Omental fat pad (tissue), 4 donors: ENCODE results near the gene NELL1. TPM values are rescaled to one million over a fixed set of nuclear protein-coding genes. Genes with fewer than 3 reads are reported as not detected.

Experiments used
- ATAC-seq: fragments of 150-250 bp; one replicate; pipeline ENCODE4 v1.9.1; 2016; ENCODE audit warnings: mild to moderate bottlenecking, moderate library complexity; ENCODE audit not compliant: low FRiP score
- DNase-seq: peaks from one replicate; pipeline ENCODE4 v3.0.0-alpha.2; 2019; ENCODE audit warnings: low spot score
- CTCF ChIP-seq, 3 donors: fragments of 450-650 bp; IDR thresholded peaks; one replicate each; pipeline ENCODE4 v1.5.1; 2016 to 2017; ENCODE audit warnings: antibody characterized with exemption in 3 of 3, mild to moderate bottlenecking in 3 of 3, moderate library complexity in 2 of 3
- total RNA-seq, 4 donors: library from RNA; depleted of rRNA; stranded (reverse); fragments of >200 nt; gene quantifications; one replicate each; pipeline ENCODE4 v1.1.0, GENCODE V29; 2016

The NELL1 gene
- total RNA-seq, 4 donors from 2014 or later, result 0.48 to 1.3 TPM; not detected in 2

GRCh38 chr11:20964985-20965384 is 295.6 kb downstream of the NELL1 start:
- ATAC-seq, result no peak
- DNase-seq, result no peak
- no peak for TF ChIP-seq CTCF (IDR thresholded peaks at IDR 0.05)

GRCh38 chr11:20966489-20966888 is 297.1 kb downstream of the NELL1 start:
- TF ChIP-seq CTCF (IDR thresholded peaks at IDR 0.05), result no peak
- ATAC-seq (no peak), DNase-seq (no peak)

- no peak for TF ChIP-seq CTCF (IDR thresholded peaks at IDR 0.05)
- DNase-seq (no peak), ATAC-seq (no peak)
Observed at GRCh38 chr11:20973940-20974559, 304.7 kb downstream of the NELL1 start.

GRCh38 chr11:20980736-20981135 is 311.4 kb downstream of the NELL1 start:
- no peak for TF ChIP-seq CTCF (IDR thresholded peaks at IDR 0.05)
- no peak for DNase-seq
- no peak for ATAC-seq

GRCh38 chr11:20990447-20990846 is 321.1 kb downstream of the NELL1 start:
- DNase-seq (no peak), ATAC-seq (no peak)
- no peak for TF ChIP-seq CTCF (IDR thresholded peaks at IDR 0.05)

- no peak for TF ChIP-seq CTCF (IDR thresholded peaks at IDR 0.05)
- DNase-seq, result no peak
- ATAC-seq, result no peak
Observed at GRCh38 chr11:20991471-20991870, 322.1 kb downstream of the NELL1 start.

GRCh38 chr11:21007297-21007696 is 337.9 kb downstream of the NELL1 start:
- ATAC-seq (no peak), DNase-seq (no peak)
- TF ChIP-seq CTCF (IDR thresholded peaks at IDR 0.05), result no peak
